H1 (cell line): ENCODE data around the gene LENG1. TPM values are rescaled to one million over a fixed set of nuclear protein-coding genes. Genes with fewer than 3 reads are reported as not detected.

Experiments used
- CBX5 ChIP-seq: fragments of 300-800, 300-1000 bp; sonication (generic); IDR thresholded peaks from 2 replicates; pipeline ENCODE4 v1.7.1; 2016; ENCODE audit warnings: antibody characterized with exemption, low read length, low read depth
- CHD2 ChIP-seq: IDR thresholded peaks from 2 replicates; pipeline ENCODE4 v1.6.1; 2012; ENCODE audit warnings: low read length, improper control_type of control experiment
- CREB1 ChIP-seq: IDR thresholded peaks from 2 replicates; pipeline ENCODE4 v1.6.1; 2012; ENCODE audit warnings: inconsistent platforms
- CTCF ChIP-seq, 3 experiments: IDR thresholded peaks; 1 replicate in 2 of 3; 2 replicates in 1 of 3; pipeline versions ENCODE4 v1.5.1 to v1.6.1; 2011; ENCODE audit warnings: low read length in 3 of 3, mild to moderate bottlenecking in 3 of 3, inconsistent platforms in 2 of 3, low read depth in 1 of 3, moderate library complexity in 1 of 3; ENCODE audit not compliant: insufficient read depth in 1 of 3; ENCODE audit errors: control extremely low read depth in 1 of 3
- GTF2F1 ChIP-seq: IDR thresholded peaks from 2 replicates; pipeline ENCODE4 v1.6.1; 2012; ENCODE audit warnings: low read depth, low read length, improper control_type of control experiment, borderline replicate concordance
- KDM1A ChIP-seq: fragments of 200-600, 300-600 bp; sonication (generic); IDR thresholded peaks from 2 replicates; pipeline ENCODE4 v1.7.1; 2016; ENCODE audit warnings: mild to moderate bottlenecking, low read length, borderline replicate concordance
- MAFK ChIP-seq: IDR thresholded peaks from 2 replicates; pipeline ENCODE4 v1.6.1; 2012; ENCODE audit warnings: low read depth, mild to moderate bottlenecking, improper control_type of control experiment, low read length
- MAX ChIP-seq: IDR thresholded peaks from 2 replicates; pipeline ENCODE4 v1.6.1; 2012; ENCODE audit warnings: inconsistent platforms
- SAP30 ChIP-seq: fragments of 300-600 bp; sonication (generic); IDR thresholded peaks from 2 replicates; pipeline ENCODE4 v1.7.1; 2012; ENCODE audit warnings: low read length, moderate library complexity, mild to moderate bottlenecking, inconsistent platforms; ENCODE audit not compliant: insufficient read depth, insufficient replicate concordance
- SIX5 ChIP-seq: IDR thresholded peaks from 2 replicates; pipeline ENCODE4 v1.6.1; 2011; ENCODE audit warnings: mild to moderate bottlenecking, low read depth, low read length
- SP1 ChIP-seq: IDR thresholded peaks from 2 replicates; pipeline ENCODE4 v1.6.1; 2011; ENCODE audit warnings: low read depth, low read length
- SP2 ChIP-seq: IDR thresholded peaks from 2 replicates; pipeline ENCODE4 v1.6.1; 2012; ENCODE audit warnings: mild to moderate bottlenecking, low read length, inconsistent platforms
- TAF7 ChIP-seq: optimal IDR thresholded peaks from 2 replicates; pipeline ENCODE3; 2011; ENCODE audit warnings: low read depth, mild to moderate bottlenecking, inconsistent platforms, low read length, moderate library complexity, borderline replicate concordance
- TBP ChIP-seq: IDR thresholded peaks from 2 replicates; pipeline ENCODE4 v1.6.1; 2011; ENCODE audit warnings: low read depth, low read length, improper control_type of control experiment
- polyA plus RNA-seq, 7 experiments: library from polyadenylated mRNA; depleted of rRNA in 3 of 7; stranded (reverse) in 5 of 7; unstranded in 2 of 7; fragments of >200 nt in 5 of 7; fragments of 200-250 nt in 2 of 7; gene quantifications; 1 replicate in 5 of 7; 2 replicates in 1 of 7; 4 replicates in 1 of 7; pipeline versions ENCODE4 v1.2.1 to v1.2.3, GENCODE V29; 2011 to 2013; ENCODE audit warnings: missing spikeins in 2 of 7, mixed read lengths in 2 of 7
- total RNA-seq: library from RNA; stranded (reverse); fragmentation: NEBNext Ultra II Directional; extraction: Animal tissue kit (Norgen Biotek cat#: 25700); gene quantifications from 2 replicates; pipeline ENCODE4 v1.2.1, GENCODE V29; 2021
- TF ChIP-seq, protein P1 (sequence below): IDR thresholded peaks from 2 replicates; pipeline ENCODE4 v1.6.1; 2011; ENCODE audit warnings: low read length, improper control_type of control experiment

Gene LENG1
- total and polyA plus RNA-seq, 2 of the 8 experiments (the other 6 are each of a cell fraction or from before 2014, with no cell fraction given), result 1.2 to 4.4 TPM

GRCh38 chr19:54172471-54173358, 13.2 kb upstream of the LENG1 start, which contains the start of gene TMC4 (continued):
- TF ChIP-seq MAFK (no peak), CBX5 (no peak), CTCF (IDR thresholded peaks at IDR 0.05; ENCODE audit: control extremely low read depth in 1 of 3, insufficient read depth in 1 of 3, low read depth in 1 of 3, low read length in 3 of 3) (peak; percentile 61 to 78 (median 65)), MAX (0 out of 2 replicates have a peak, but pooled peaks have one; percentile 27), KDM1A (no peak), SAP30 (no peak), GTF2F1 (no peak), SP1 (no peak), SIX5 (peak; percentile 17; the same call in 1 of the 2 replicates), TBP (no peak; the same call in 1 of the 2 replicates), CREB1 (0 out of 2 replicates have a peak, but pooled peaks have one; percentile 17), SP2 (no peak), CHD2 (0 out of 2 replicates have a peak, but pooled peaks have one; percentile 8), TAF7 (no peak)
- TF ChIP-seq, protein P1, sequence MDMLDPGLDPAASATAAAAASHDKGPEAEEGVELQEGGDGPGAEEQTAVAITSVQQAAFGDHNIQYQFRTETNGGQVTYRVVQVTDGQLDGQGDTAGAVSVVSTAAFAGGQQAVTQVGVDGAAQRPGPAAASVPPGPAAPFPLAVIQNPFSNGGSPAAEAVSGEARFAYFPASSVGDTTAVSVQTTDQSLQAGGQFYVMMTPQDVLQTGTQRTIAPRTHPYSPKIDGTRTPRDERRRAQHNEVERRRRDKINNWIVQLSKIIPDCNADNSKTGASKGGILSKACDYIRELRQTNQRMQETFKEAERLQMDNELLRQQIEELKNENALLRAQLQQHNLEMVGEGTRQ, result peak; percentile 30; the same call in 1 of the 2 replicates
